Measurements from ENCODE around the gene KLKB1. TPM values are rescaled to one million over a fixed set of nuclear protein-coding genes. Genes with fewer than 3 reads are reported as not detected.
A peak's percentile ranks its signal among the peaks of the same experiment; 100 is the strongest.

KLKB1 gene
- total RNA-seq, 2 donors from 2014 or later, result 0.27 to 0.50 TPM

- intact Hi-C loops (cut with DNase I), result no loop called here
- peak; percentile 73 for TF ChIP-seq CTCF (IDR thresholded peaks at IDR 0.05)
- Histone ChIP-seq H3K4me3 (no peak overlapping the region), H3K9me3 (no peaks in the 10 kb centered on the region), H3K36me3 (no peaks in the 10 kb centered on the region), H3K27ac (peak overlapping the region; percentile 13), H3K27me3 (no peaks in the 10 kb centered on the region), H3K9ac (ENCODE audit: low read depth in 2 of 2, low read length in 2 of 2) (no peak overlapping the region), H3K4me1 (no peaks in the 10 kb centered on the region)
- DNase-seq, result peak; percentile 39
Measured at GRCh38 chr4:186201535-186202230, 25.6 kb upstream of the KLKB1 start.

- Histone ChIP-seq H3K36me3 (no peaks in the 10 kb centered on the region), H3K27ac (no peak overlapping the region), H3K4me3 (no peak overlapping the region), H3K9me3 (no peaks in the 10 kb centered on the region), H3K27me3 (no peaks in the 10 kb centered on the region), H3K4me1 (no peaks in the 10 kb centered on the region), H3K9ac (ENCODE audit: low read depth in 2 of 2, low read length in 2 of 2) (no peak overlapping the region)
- TF ChIP-seq CTCF (IDR thresholded peaks at IDR 0.05), result no peak
- intact Hi-C loops (cut with DNase I), result no loop called here
- DNase-seq, result no peak
Measured at GRCh38 chr4:186202490-186203140, 24.7 kb upstream of the KLKB1 start.

- H3K9me3 ChIP-seq, result no peaks in the 10 kb centered on the region
- no peak overlapping the region for H3K9ac ChIP-seq (ENCODE audit: low read depth in 2 of 2, low read length in 2 of 2)
- DNase-seq, result no peak
- intact Hi-C loops (cut with DNase I), result no loop called here
- H3K27me3 ChIP-seq, result no peaks in the 10 kb centered on the region
- H3K4me1 ChIP-seq, result no peaks in the 10 kb centered on the region
- no peak for TF ChIP-seq CTCF (IDR thresholded peaks at IDR 0.05)
- peak overlapping the region; percentile 51 for H3K27ac ChIP-seq
- H3K36me3 ChIP-seq, result no peaks in the 10 kb centered on the region
- no peak overlapping the region for H3K4me3 ChIP-seq
Measured at GRCh38 chr4:186203406-186203805, 23.9 kb upstream of the KLKB1 start.

- Histone ChIP-seq H3K4me1 (no peaks in the 10 kb centered on the region), H3K27ac (peak overlapping the region; percentile 51), H3K36me3 (peaks cover under 1% of the 10 kb centered on the region), H3K9ac (ENCODE audit: low read depth in 2 of 2, low read length in 2 of 2) (no peak overlapping the region), H3K9me3 (no peaks in the 10 kb centered on the region), H3K27me3 (no peaks in the 10 kb centered on the region), H3K4me3 (peak overlapping the region; percentile 0)
- intact Hi-C loops (cut with DNase I), result no loop called here
- TF ChIP-seq CTCF (IDR thresholded peaks at IDR 0.05), result no peak
- DNase-seq, result no peak
Measured at GRCh38 chr4:186204103-186204559, 23.2 kb upstream of the KLKB1 start.

GRCh38 chr4:186204686-186205085, 22.6 kb upstream of the KLKB1 start:
- peaks cover 5% of the 10 kb centered on the region for H3K36me3 ChIP-seq
- no peaks in the 10 kb centered on the region for H3K9me3 ChIP-seq
- peak; percentile 59 for DNase-seq
- H3K27me3 ChIP-seq, result no peaks in the 10 kb centered on the region
- peak overlapping the region; percentile 51 for H3K27ac ChIP-seq
- intact Hi-C loops (cut with DNase I), result no loop called here
- no peaks in the 10 kb centered on the region for H3K4me1 ChIP-seq
- H3K4me3 ChIP-seq, result peak overlapping the region; percentile 0
- H3K9ac ChIP-seq (ENCODE audit: low read depth in 2 of 2, low read length in 2 of 2), result no peak overlapping the region
- no peak for TF ChIP-seq CTCF (IDR thresholded peaks at IDR 0.05)

All from colonic mucosa (tissue), 4 donors.